Neural crest cell (in vitro differentiated cells): ENCODE data around the gene RAB39B. TPM values are rescaled to one million over a fixed set of nuclear protein-coding genes. Genes with fewer than 3 reads are reported as not detected.

Source experiments
- DNase-seq: peaks from one replicate; pipeline ENCODE4 v3.0.0; 2021; ENCODE audit warnings: low read depth, mixed read lengths, low spot score
- H3K27ac Mint-ChIP-seq: one replicate; pipeline ENCODE4 v1.8.0; 2021; ENCODE audit warnings: mild to moderate bottlenecking, mixed read lengths; ENCODE audit not compliant: unreplicated experiment
- H3K27me3 Mint-ChIP-seq: 2 replicates; pipeline ENCODE4 v1.8.0; 2021; ENCODE audit warnings: low read depth, mild to moderate bottlenecking, mixed read lengths
- H3K36me3 Mint-ChIP-seq: 2 replicates; pipeline ENCODE4 v1.8.0; 2021; ENCODE audit warnings: low read depth, mild to moderate bottlenecking, mixed read lengths
- H3K4me1 Mint-ChIP-seq: 2 replicates; pipeline ENCODE4 v1.8.0; 2021; ENCODE audit warnings: mixed read lengths
- H3K4me3 Mint-ChIP-seq: one replicate; pipeline ENCODE4 v1.8.0; 2021; ENCODE audit warnings: mild to moderate bottlenecking, mixed read lengths
- H3K9me3 Mint-ChIP-seq: 2 replicates; pipeline ENCODE4 v1.8.0; 2021; ENCODE audit warnings: mixed read lengths
- CTCF ChIP-seq: fragments of 200-600 bp; sonication (generic); conservative IDR thresholded peaks from 2 replicates; pipeline ENCODE4 v1.5.0; 2021; ENCODE audit warnings: antibody characterized with exemption, mild to moderate bottlenecking
- total RNA-seq: library from RNA; stranded (reverse); gene quantifications from 2 replicates; pipeline ENCODE4 v1.2.1, GENCODE V29; 2021

Gene RAB39B
- total RNA-seq, 1 donor from 2014 or later, result 6.5 TPM

- no peaks in the 10 kb centered on the region for H3K9me3 Mint-ChIP-seq
- DNase-seq, result no peak
- no peak for TF ChIP-seq CTCF
- H3K4me1 Mint-ChIP-seq, result peaks cover 12% of the 10 kb centered on the region
- no peak overlapping the region for H3K4me3 Mint-ChIP-seq
- H3K36me3 Mint-ChIP-seq, result no peaks in the 10 kb centered on the region
- no peak overlapping the region for H3K27ac Mint-ChIP-seq
- H3K27me3 Mint-ChIP-seq, result no peaks in the 10 kb centered on the region
Measured at GRCh38 chrX:155213731-155214130, 50.6 kb downstream of the RAB39B start.

- TF ChIP-seq CTCF, result no peak
- H3K9me3 Mint-ChIP-seq, result no peaks in the 10 kb centered on the region
- no peak overlapping the region for H3K4me3 Mint-ChIP-seq
- no peaks in the 10 kb centered on the region for H3K27me3 Mint-ChIP-seq
- no peak overlapping the region for H3K27ac Mint-ChIP-seq
- no peak for DNase-seq
- no peaks in the 10 kb centered on the region for H3K36me3 Mint-ChIP-seq
- H3K4me1 Mint-ChIP-seq, result no peaks in the 10 kb centered on the region
Measured at GRCh38 chrX:155211208-155211607, 53.1 kb downstream of the RAB39B start.

Other genes starting within 250 kb of the RAB39B start
- 2.1 and 2.3 TPM in 2 replicates for gene F8, start 241.8 kb downstream of the RAB39B start, total RNA-seq
- gene FUNDC2, start 237.6 kb downstream of the RAB39B start, total RNA-seq, result 105 and 115 TPM in 2 replicates
- 4.3 and 7.8 TPM in 2 replicates for gene CMC4, start 193.4 kb downstream of the RAB39B start, total RNA-seq
- gene MTCP1, start 193.4 kb downstream of the RAB39B start, total RNA-seq, result 10.7 and 15.3 TPM in 2 replicates
- gene BRCC3, start 193.0 kb downstream of the RAB39B start, total RNA-seq, result 31.4 and 36.0 TPM in 2 replicates
- gene VBP1, start 48.0 kb downstream of the RAB39B start, total RNA-seq, result 72.4 and 76.9 TPM in 2 replicates
- gene CLIC2, start 70.1 kb upstream of the RAB39B start, total RNA-seq, result 0.77 and 2.2 TPM in 2 replicates
- gene F8A2, start 117.6 kb upstream of the RAB39B start, total RNA-seq, result not detected in 2 replicates
- 4.3 and 5.2 TPM in 2 replicates for gene F8A3, start 194.1 kb upstream of the RAB39B start, total RNA-seq